GM21526 (cell line): ENCODE data around the gene DEFB121.
"Not testable (repeated sequence)": the region's sequence is repeated elsewhere in the genome, so short reads cannot be mapped to it uniquely, and the experiment has no call there.

Experiments used
- ATAC-seq: cut with Tn5 transposase; IDR thresholded peaks from one replicate; pipeline ENCODE4 v1.9.1; 2021; ENCODE audit warnings: moderate library complexity; ENCODE audit not compliant: unreplicated experiment, low FRiP score

The DEFB121 gene

DNA sequence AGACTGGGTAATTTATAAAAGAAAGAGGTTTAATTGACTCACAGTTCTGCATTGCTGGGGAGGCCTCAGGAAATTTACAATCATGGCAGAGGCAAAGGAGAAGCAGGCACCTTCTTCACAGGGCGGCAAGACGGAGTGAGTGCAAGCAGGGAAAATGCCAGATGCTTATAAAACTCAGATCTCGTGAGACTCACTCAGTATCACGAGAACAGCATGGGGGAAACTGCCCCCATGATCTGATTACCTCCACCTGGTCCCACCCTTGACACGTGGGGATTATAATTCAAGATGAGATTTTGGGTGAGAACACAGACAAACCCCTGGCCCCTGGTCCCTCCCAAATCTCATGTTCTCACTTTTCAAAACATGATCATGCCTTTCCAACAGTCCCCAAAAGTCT is 41.7 kb downstream of the DEFB121 start:
- not testable (repeated sequence) for ATAC-seq

DNA sequence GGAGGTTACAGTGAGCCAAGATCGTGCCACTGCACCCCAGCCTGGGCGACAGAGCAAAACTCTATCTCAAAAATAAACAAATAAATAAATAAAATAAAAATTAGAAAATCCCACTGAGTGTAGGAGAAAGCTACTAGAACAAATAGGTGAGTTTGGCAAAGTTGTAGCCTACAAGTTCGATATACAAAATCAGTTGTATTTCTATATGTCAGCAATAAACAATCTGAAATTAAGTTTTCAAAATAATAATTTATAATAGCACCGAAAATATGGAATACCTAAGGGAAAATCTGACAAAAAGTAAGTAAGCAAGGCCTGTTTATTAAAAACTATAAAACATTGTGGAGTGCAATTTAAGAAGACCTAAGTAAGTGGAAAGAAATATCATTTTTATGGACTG is 42.7 kb downstream of the DEFB121 start:
- no peak for ATAC-seq

DNA sequence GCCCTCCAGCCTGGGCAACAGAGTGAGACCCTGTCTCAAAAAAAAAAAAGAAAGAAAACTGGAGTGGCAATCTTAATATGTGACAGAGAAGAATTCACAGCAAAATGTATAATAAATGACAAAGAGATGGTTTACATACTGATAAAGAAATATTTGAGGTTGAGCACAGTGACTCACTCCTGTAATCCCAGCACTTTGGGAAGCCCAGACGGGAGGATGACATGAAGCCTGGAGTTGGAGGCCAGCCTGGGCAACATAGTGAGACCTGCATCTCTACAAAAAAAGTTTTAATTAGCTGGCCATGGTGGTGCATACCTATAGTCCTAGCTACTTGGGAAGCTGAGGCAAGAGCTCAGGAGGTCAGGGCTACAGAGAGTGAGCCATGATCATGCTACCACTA is 50.0 kb downstream of the DEFB121 start:
- no peak for ATAC-seq
